IgD-negative memory B cell (primary cell): ENCODE data around the gene MKI67. TPM values are rescaled to one million over a fixed set of nuclear protein-coding genes. Genes with fewer than 3 reads are reported as not detected.
"Not testable (repeated sequence)": the region's sequence is repeated elsewhere in the genome, so short reads cannot be mapped to it uniquely, and the experiment has no call there.

Source experiments
- H3K27ac Mint-ChIP-seq, 3 donors: one replicate each; pipeline ENCODE4 v1.8.0; 2020 to 2022; ENCODE audit warnings: mild to moderate bottlenecking in 3 of 3, mixed read lengths in 3 of 3, moderate library complexity in 1 of 3
- H3K27me3 Mint-ChIP-seq: one replicate; pipeline ENCODE4 v1.8.0; 2021; ENCODE audit warnings: mixed read lengths
- H3K36me3 Mint-ChIP-seq: one replicate; pipeline ENCODE4 v1.8.0; 2020; ENCODE audit warnings: mild to moderate bottlenecking, mixed read lengths
- H3K4me1 Mint-ChIP-seq, 3 donors: one replicate each; pipeline ENCODE4 v1.8.0; 2020 to 2022; ENCODE audit warnings: mixed read lengths in 3 of 3, mild to moderate bottlenecking in 1 of 3
- H3K4me3 Mint-ChIP-seq, 4 donors: one replicate each; pipeline ENCODE4 v1.8.0; 2020 to 2022; ENCODE audit warnings: mild to moderate bottlenecking in 4 of 4, mixed read lengths in 4 of 4, moderate library complexity in 3 of 4
- H3K9me3 Mint-ChIP-seq, 3 donors: one replicate each; pipeline ENCODE4 v1.8.0; 2020 to 2021; ENCODE audit warnings: mixed read lengths in 3 of 3, mild to moderate bottlenecking in 1 of 3
- polyA plus RNA-seq: library from polyadenylated mRNA; unstranded; fragments of 300-500 nt; fragmentation: Illumina TruSeq; gene quantifications from one replicate; pipeline ENCODE4 v1.2.3, GENCODE V29; 2021

MKI67 gene
- polyA plus RNA-seq, 1 donor from 2014 or later = 0.59 TPM

- Mint-ChIP-seq H3K27me3 (no peaks in the 10 kb centered on the region), H3K36me3 (no peaks in the 10 kb centered on the region), H3K4me1 (peaks cover 0 to 2% (median 2%) of the 10 kb centered on the region in 3 donors), H3K4me3 (no peak overlapping the region), H3K27ac (no peak overlapping the region), H3K9me3 (no peaks in the 10 kb centered on the region)
These were observed 23.0 kb downstream of the MKI67 start for GRCh38 chr10:128103229-128103714.

- Mint-ChIP-seq H3K27me3 (no peaks in the 10 kb centered on the region), H3K9me3 (no peaks in the 10 kb centered on the region), H3K27ac (no peak overlapping the region), H3K4me1 (peaks cover 0 to 2% (median 2%) of the 10 kb centered on the region in 3 donors), H3K4me3 (no peak overlapping the region), H3K36me3 (no peaks in the 10 kb centered on the region)
These were observed 23.6 kb downstream of the MKI67 start for GRCh38 chr10:128102480-128103228.

GRCh38 chr10:128101901-128102300 is 24.3 kb downstream of the MKI67 start:
- no peaks in the 10 kb centered on the region for H3K36me3 Mint-ChIP-seq
- no peak overlapping the region for H3K27ac Mint-ChIP-seq
- H3K4me3 Mint-ChIP-seq = no peak overlapping the region
- H3K27me3 Mint-ChIP-seq = no peaks in the 10 kb centered on the region
- peaks cover 0 to 2% (median 2%) of the 10 kb centered on the region in 3 donors for H3K4me1 Mint-ChIP-seq
- no peaks in the 10 kb centered on the region for H3K9me3 Mint-ChIP-seq

GRCh38 chr10:128099901-128100300 is 26.3 kb downstream of the MKI67 start:
- no peaks in the 10 kb centered on the region for H3K27me3 Mint-ChIP-seq
- H3K4me1 Mint-ChIP-seq = peaks cover 9 to 13% (median 9%) of the 10 kb centered on the region in 3 donors
- no peak overlapping the region for H3K4me3 Mint-ChIP-seq
- H3K9me3 Mint-ChIP-seq = no peaks in the 10 kb centered on the region
- no peak overlapping the region for H3K27ac Mint-ChIP-seq
- peaks cover 1% of the 10 kb centered on the region for H3K36me3 Mint-ChIP-seq

- Mint-ChIP-seq H3K4me1 (peaks cover 9 to 11% (median 10%) of the 10 kb centered on the region in 3 donors), H3K9me3 (no peaks in the 10 kb centered on the region), H3K4me3 (no peak overlapping the region), H3K27ac (no peak overlapping the region), H3K27me3 (no peaks in the 10 kb centered on the region), H3K36me3 (peaks cover 1% of the 10 kb centered on the region)
These were observed 27.6 kb downstream of the MKI67 start for GRCh38 chr10:128098631-128099030.

GRCh38 chr10:128097783-128098182 is 28.4 kb downstream of the MKI67 start:
- Mint-ChIP-seq H3K36me3 (peaks cover 1% of the 10 kb centered on the region), H3K4me3 (no peak overlapping the region), H3K27me3 (no peaks in the 10 kb centered on the region), H3K27ac (no peak overlapping the region), H3K4me1 (peaks cover 7 to 11% (median 10%) of the 10 kb centered on the region in 3 donors), H3K9me3 (no peaks in the 10 kb centered on the region)

- Mint-ChIP-seq H3K4me1 (peaks cover 7 to 11% (median 10%) of the 10 kb centered on the region in 3 donors), H3K27me3 (no peaks in the 10 kb centered on the region), H3K27ac (no peak overlapping the region), H3K4me3 (no peak overlapping the region), H3K36me3 (peaks cover 1% of the 10 kb centered on the region), H3K9me3 (no peaks in the 10 kb centered on the region)
These were observed 29.6 kb downstream of the MKI67 start for GRCh38 chr10:128096486-128097199.

- H3K27ac Mint-ChIP-seq = peak overlapping the region in 1 of 3 donors; percentile 8
- H3K9me3 Mint-ChIP-seq = no peaks in the 10 kb centered on the region
These were observed 30.3 kb downstream of the MKI67 start for GRCh38 chr10:128095753-128096469.

GRCh38 chr10:128095027-128095752 is 31.0 kb downstream of the MKI67 start:
- Mint-ChIP-seq H3K36me3 (peaks cover 1% of the 10 kb centered on the region), H3K27me3 (no peaks in the 10 kb centered on the region), H3K4me3 (peak overlapping the region in 3 of 4 donors; percentile 46 to 73 (median 60)), H3K4me1 (peaks cover 7 to 11% (median 10%) of the 10 kb centered on the region in 3 donors), H3K27ac (peak overlapping the region in 1 of 3 donors; percentile 8), H3K9me3 (no peaks in the 10 kb centered on the region)

More at GRCh38 chr10:128095753-128096469, 30.3 kb downstream of the MKI67 start:
- no peaks in the 10 kb centered on the region for H3K27me3 Mint-ChIP-seq
- H3K36me3 Mint-ChIP-seq = peaks cover 1% of the 10 kb centered on the region
- H3K4me1 Mint-ChIP-seq = peaks cover 7 to 11% (median 10%) of the 10 kb centered on the region in 3 donors
- H3K4me3 Mint-ChIP-seq = peak overlapping the region; percentile 34 to 73 (median 53)

- not testable (repeated sequence) for H3K27ac Mint-ChIP-seq
These were observed 31.6 kb downstream of the MKI67 start for GRCh38 chr10:128094596-128094995.

GRCh38 chr10:128092454-128092853 is 33.8 kb downstream of the MKI67 start:
- Mint-ChIP-seq H3K27me3 (no peaks in the 10 kb centered on the region), H3K4me1 (peaks cover 7 to 12% (median 10%) of the 10 kb centered on the region in 3 donors), H3K9me3 (no peaks in the 10 kb centered on the region), H3K4me3 (no peak overlapping the region), H3K27ac (no peak overlapping the region), H3K36me3 (peaks cover 1% of the 10 kb centered on the region)

More at GRCh38 chr10:128094596-128094995, 31.6 kb downstream of the MKI67 start:
- H3K4me3 Mint-ChIP-seq = peak overlapping the region in 1 of 4 donors; percentile 73
- H3K9me3 Mint-ChIP-seq, H3K27me3 Mint-ChIP-seq, H3K36me3 Mint-ChIP-seq: not testable (repeated sequence)
- H3K4me1 Mint-ChIP-seq = peaks cover 7 to 11% (median 10%) of the 10 kb centered on the region in 3 donors

- Mint-ChIP-seq H3K27ac (no peak overlapping the region), H3K4me3 (no peak overlapping the region), H3K9me3 (no peaks in the 10 kb centered on the region), H3K36me3 (peaks cover 1% of the 10 kb centered on the region), H3K27me3 (no peaks in the 10 kb centered on the region), H3K4me1 (peaks cover 7 to 12% (median 10%) of the 10 kb centered on the region in 3 donors)
These were observed 34.5 kb downstream of the MKI67 start for GRCh38 chr10:128091636-128092210.

GRCh38 chr10:128087884-128088709 is 38.1 kb downstream of the MKI67 start:
- no peak overlapping the region for H3K4me3 Mint-ChIP-seq
- H3K27ac Mint-ChIP-seq = no peak overlapping the region
- H3K9me3 Mint-ChIP-seq = no peaks in the 10 kb centered on the region
- no peaks in the 10 kb centered on the region for H3K27me3 Mint-ChIP-seq
- H3K4me1 Mint-ChIP-seq = peaks cover 0 to 1% (median 0%) of the 10 kb centered on the region in 3 donors
- no peaks in the 10 kb centered on the region for H3K36me3 Mint-ChIP-seq
